H9 (cell line): ENCODE data around the gene ZIC5. TPM values are rescaled to one million over a fixed set of nuclear protein-coding genes. Genes with fewer than 3 reads are reported as not detected.
A peak's percentile ranks its signal among the peaks of the same experiment; 100 is the strongest.

Source experiments
- DNase-seq: peaks from one replicate; pipeline ENCODE4 v3.0.0-alpha.2; 2017
- H2AFZ ChIP-seq: one replicate; pipeline ENCODE4 v1.6.1; 2013; ENCODE audit warnings: mild to moderate bottlenecking, low read length, control low read depth, moderate library complexity
- H2AK5ac ChIP-seq: 2 replicates; pipeline ENCODE4 v1.6.1; 2013; ENCODE audit warnings: low read length, control low read depth, mixed read lengths; ENCODE audit not compliant: insufficient read length
- H2BK120ac ChIP-seq: one replicate; pipeline ENCODE4 v1.6.1; 2013; ENCODE audit warnings: low read depth, mild to moderate bottlenecking, low read length, control low read depth, inconsistent platforms; ENCODE audit not compliant: poor library complexity, severe bottlenecking
- H2BK12ac ChIP-seq: 2 replicates; pipeline ENCODE4 v1.6.1; 2013; ENCODE audit warnings: low read length, control low read depth, mixed read lengths, low read depth; ENCODE audit not compliant: insufficient read length
- H2BK15ac ChIP-seq: 2 replicates; pipeline ENCODE4 v1.6.1; 2013; ENCODE audit warnings: low read depth, low read length, control low read depth
- H2BK20ac ChIP-seq: one replicate; pipeline ENCODE4 v1.6.1; 2013; ENCODE audit warnings: low read depth, mild to moderate bottlenecking, low read length, control low read depth, inconsistent platforms; ENCODE audit not compliant: poor library complexity, severe bottlenecking
- H2BK5ac ChIP-seq: 2 replicates; pipeline ENCODE4 v1.6.1; 2013; ENCODE audit warnings: low read length, control low read depth, mixed read lengths; ENCODE audit not compliant: insufficient read length
- H3K14ac ChIP-seq: 2 replicates; pipeline ENCODE4 v1.6.1; 2013; ENCODE audit warnings: low read length, control low read depth; ENCODE audit not compliant: insufficient read depth
- H3K18ac ChIP-seq: 2 replicates; pipeline ENCODE4 v1.6.1; 2013; ENCODE audit warnings: low read depth, mild to moderate bottlenecking, mixed read lengths, low read length, control low read depth; ENCODE audit not compliant: insufficient read length
- H3K23ac ChIP-seq: 2 replicates; pipeline ENCODE4 v1.6.1; 2013; ENCODE audit warnings: low read length, control low read depth, mixed read lengths, low read depth; ENCODE audit not compliant: insufficient read length
- H3K23me2 ChIP-seq: 2 replicates; pipeline ENCODE4 v1.6.1; 2013; ENCODE audit warnings: low read depth, mild to moderate bottlenecking, mixed read lengths, low read length, control low read depth; ENCODE audit not compliant: insufficient read length, poor library complexity, severe bottlenecking
- H3K27ac ChIP-seq: 2 replicates; pipeline ENCODE4 v1.5.1; 2013; ENCODE audit warnings: low read length, control low read depth, mixed read lengths, low read depth; ENCODE audit not compliant: insufficient read length
- H3K27me3 ChIP-seq: 2 replicates; pipeline ENCODE4 v1.6.1; 2013; ENCODE audit warnings: low read length, control low read depth, inconsistent platforms; ENCODE audit not compliant: insufficient read depth
- H3K4ac ChIP-seq: 2 replicates; pipeline ENCODE4 v1.6.1; 2013; ENCODE audit warnings: low read depth, mild to moderate bottlenecking, control low read depth, inconsistent platforms, low read length, moderate library complexity
- H3K4me1 ChIP-seq: 2 replicates; pipeline ENCODE4 v1.6.1; 2013; ENCODE audit warnings: low read length, control low read depth, inconsistent platforms; ENCODE audit not compliant: insufficient read depth
- H3K4me2 ChIP-seq: 2 replicates; pipeline ENCODE4 v1.6.1; 2013; ENCODE audit warnings: low read length, control low read depth, mixed read lengths; ENCODE audit not compliant: insufficient read length, insufficient read depth
- H3K56ac ChIP-seq: 2 replicates; pipeline ENCODE4 v1.6.1; 2013; ENCODE audit warnings: low read depth, mild to moderate bottlenecking, mixed read lengths, low read length, control low read depth; ENCODE audit not compliant: insufficient read length
- H3K79me1 ChIP-seq: 2 replicates; pipeline ENCODE4 v1.6.1; 2013; ENCODE audit warnings: low read depth, mild to moderate bottlenecking, moderate library complexity, low read length, control low read depth, inconsistent platforms; ENCODE audit not compliant: insufficient read depth, poor library complexity, severe bottlenecking
- H3K79me2 ChIP-seq: 2 replicates; pipeline ENCODE4 v1.6.1; 2013; ENCODE audit warnings: low read length, control low read depth, inconsistent platforms; ENCODE audit not compliant: insufficient read depth
- H3K9ac ChIP-seq: 2 replicates; pipeline ENCODE4 v1.6.1; 2013; ENCODE audit warnings: low read length, control low read depth, mixed read lengths; ENCODE audit not compliant: insufficient read length; ENCODE audit errors: extremely low read depth
- H3K9me3 ChIP-seq: one replicate; pipeline ENCODE4 v1.6.1; 2013; ENCODE audit warnings: low read depth, low read length, inconsistent platforms; ENCODE audit not compliant: control insufficient read depth
- H3T11ph ChIP-seq: one replicate; pipeline ENCODE4 v1.6.1; 2013; ENCODE audit warnings: mild to moderate bottlenecking, low read length, control low read depth, inconsistent platforms
- H4K20me1 ChIP-seq: one replicate; pipeline ENCODE4 v1.6.1; 2013; ENCODE audit not compliant: control insufficient read depth, insufficient read length, insufficient read depth
- H4K5ac ChIP-seq: 2 replicates; pipeline ENCODE4 v1.6.1; 2013; ENCODE audit warnings: low read depth, mild to moderate bottlenecking, mixed read lengths, low read length, control low read depth; ENCODE audit not compliant: insufficient read length
- H4K8ac ChIP-seq: replicated peaks from 2 replicates; pipeline ENCODE4 v1.6.1; 2013; ENCODE audit warnings: low read length, control low read depth, mixed read lengths, low read depth; ENCODE audit not compliant: insufficient read length
- H4K91ac ChIP-seq: 2 replicates; pipeline ENCODE4 v1.6.1; 2013; ENCODE audit warnings: low read depth, mild to moderate bottlenecking, moderate library complexity, mixed read lengths, low read length, control low read depth; ENCODE audit not compliant: insufficient read length
- H3K27ac Mint-ChIP-seq, 3 experiments: 2 replicates in 2 of 3; 3 replicates in 1 of 3; pipeline ENCODE4 v1.8.0; 2020 to 2021; ENCODE audit warnings: mixed read lengths in 3 of 3, mild to moderate bottlenecking in 1 of 3, moderate library complexity in 1 of 3
- H3K27me3 Mint-ChIP-seq: 2 replicates; pipeline ENCODE4 v1.8.0; 2021; ENCODE audit warnings: low read depth, mild to moderate bottlenecking, moderate library complexity, mixed read lengths
- H3K36me3 Mint-ChIP-seq, 3 experiments: 2 replicates in 2 of 3; 3 replicates in 1 of 3; pipeline ENCODE4 v1.8.0; 2020 to 2021; ENCODE audit warnings: low read depth in 3 of 3, mixed read lengths in 3 of 3; ENCODE audit not compliant: insufficient read depth in 1 of 3
- H3K4me1 Mint-ChIP-seq, 2 experiments: 2 replicates each; pipeline ENCODE4 v1.8.0; 2020; ENCODE audit warnings: mixed read lengths in 2 of 2
- H3K4me3 Mint-ChIP-seq, 2 experiments: 2 replicates in 1 of 2; 3 replicates in 1 of 2; pipeline ENCODE4 v1.8.0; 2020 to 2021; ENCODE audit warnings: mild to moderate bottlenecking in 2 of 2, mixed read lengths in 2 of 2, moderate library complexity in 1 of 2
- H3K9me3 Mint-ChIP-seq, 2 experiments: 2 replicates in 1 of 2; 3 replicates in 1 of 2; pipeline ENCODE4 v1.8.0; 2020; ENCODE audit warnings: mild to moderate bottlenecking in 2 of 2, mixed read lengths in 2 of 2, moderate library complexity in 1 of 2
- CTCF ChIP-seq: fragments of 200-600 bp; sonication (generic); conservative IDR thresholded peaks from 3 replicates; pipeline ENCODE4 v1.8.0; 2021; ENCODE audit warnings: antibody characterized with exemption, mild to moderate bottlenecking
- WGBS: extraction: QIAGEN DNeasy Blood & Tissue Kit; methylation state at CpG from one replicate; pipeline ENCODE4 v1.1.7; 2013; ENCODE audit warnings: missing lambda C conversion rate, low lambda C conversion rate, mixed read lengths; ENCODE audit not compliant: insufficient read length; ENCODE audit errors: extremely low coverage; 5-methylcytosine and 5-hydroxymethylcytosine counted together
- total RNA-seq: library from RNA; stranded (reverse); gene quantifications from 2 replicates; pipeline ENCODE4 v1.2.1, GENCODE V29; 2021

Gene ZIC5
- total RNA-seq, 1 experiment from 2014 or later = 51.9 TPM

- H3T11ph ChIP-seq = no peak overlapping the region
- peaks cover 20% of the 10 kb centered on the region; the same call in 1 of the 2 replicates for H3K79me2 ChIP-seq
- no peaks in the 10 kb centered on the region; the same call in 1 of the 2 replicates for H3K27me3 ChIP-seq
- peak overlapping the region; percentile 74 for H3K9ac ChIP-seq
- no peak overlapping the region for H2BK5ac ChIP-seq
- H3K56ac ChIP-seq = no peak overlapping the region
- H3K4me1 Mint-ChIP-seq = peaks cover 38 to 53% of the 10 kb centered on the region in 2 experiments
- H3K9me3 Mint-ChIP-seq = peaks cover 9 to 12% of the 10 kb centered on the region in 2 experiments; a peak in 4 of 5 replicates
- no peak overlapping the region for H4K8ac ChIP-seq
- no peaks in the 10 kb centered on the region for H3K9me3 ChIP-seq
- H2AFZ ChIP-seq = no peak overlapping the region
- peaks cover 18% of the 10 kb centered on the region for H3K27me3 Mint-ChIP-seq
- DNase-seq = no peak
- no peak overlapping the region for H3K27ac ChIP-seq
- no peak overlapping the region for H2BK12ac ChIP-seq
- no peak overlapping the region for H4K91ac ChIP-seq
- H3K18ac ChIP-seq = no peak overlapping the region
- H3K4ac ChIP-seq = no peak overlapping the region
- peak overlapping the region; percentile 98 for H3K4me2 ChIP-seq
- peak overlapping the region; percentile 5 to 91 (median 75); a peak in 6 of 7 replicates for H3K27ac Mint-ChIP-seq
- peak overlapping the region; percentile 78 to 94 for H3K4me3 Mint-ChIP-seq
- no peak overlapping the region for H3K14ac ChIP-seq
- H2BK120ac ChIP-seq = no peak overlapping the region
- TF ChIP-seq CTCF = no peak
- peaks cover 46 to 60% (median 53%) of the 10 kb centered on the region in 3 experiments for H3K36me3 Mint-ChIP-seq
- peak overlapping the region; percentile 74 for H3K23ac ChIP-seq
- H2BK15ac ChIP-seq = no peak overlapping the region
- no peak overlapping the region for H2AK5ac ChIP-seq
- H4K5ac ChIP-seq = no peak overlapping the region
- H3K79me1 ChIP-seq = no peaks in the 10 kb centered on the region
- H2BK20ac ChIP-seq = no peak overlapping the region
- no CpG with 5 or more reads among the region's 9 CpGs for WGBS
- H4K20me1 ChIP-seq = no peaks in the 10 kb centered on the region
- no peaks in the 10 kb centered on the region; the same call in 1 of the 2 replicates for H3K4me1 ChIP-seq
- H3K23me2 ChIP-seq = peaks cover 29% of the 10 kb centered on the region
Observed at GRCh38 chr13:99967498-99967868, 4.1 kb downstream of the ZIC5 start.
